HepG2 (cell line): Measurements from ENCODE around the gene CDC6. TPM values are rescaled to one million over a fixed set of nuclear protein-coding genes. Genes with fewer than 3 reads are reported as not detected.

Experiments
- AGO1 ChIP-seq: fragments of 200-400 bp; formaldehyde crosslinking; IDR thresholded peaks from 2 replicates; pipeline ENCODE4 v1.6.1; 2017; ENCODE audit warnings: mild to moderate bottlenecking, low read depth, low read length, moderate library complexity; ENCODE audit not compliant: poor library complexity, severe bottlenecking
- ATF7-NPFF ChIP-seq: sonication (generic); formaldehyde crosslinking; IDR thresholded peaks from 2 replicates; pipeline ENCODE4 v1.8.1; 2023; ENCODE audit warnings: mild to moderate bottlenecking, low read depth, missing genetic modification reagents, moderate library complexity
- MED13 ChIP-seq: sonication (generic); formaldehyde crosslinking; IDR thresholded peaks from 2 replicates; pipeline ENCODE4 v1.5.0; 2020; ENCODE audit warnings: missing genetic modification reagents
- NFIC ChIP-seq: IDR thresholded peaks from 2 replicates; pipeline ENCODE4 v1.6.1; 2012; ENCODE audit warnings: mild to moderate bottlenecking, low read length, inconsistent platforms
- SOX13 ChIP-seq, 3 experiments: fragments of 450-650 bp in 1 of 3; sonication (generic) in 1 of 3; formaldehyde crosslinking in 1 of 3; IDR thresholded peaks in 2 of 3; conservative IDR thresholded peaks in 1 of 3; 2 replicates each; pipeline versions ENCODE4 v1.5.0 to v1.6.1; 2016 to 2020; ENCODE audit warnings: antibody characterized with exemption in 1 of 3, mild to moderate bottlenecking in 1 of 3, missing compliant biosample characterization in 1 of 3, missing genetic modification reagents in 1 of 3, moderate library complexity in 1 of 3
- TBX3 ChIP-seq: fragments of 450-650 bp; IDR thresholded peaks from 2 replicates; pipeline ENCODE4 v1.6.1; 2017; ENCODE audit warnings: antibody characterized with exemption, mild to moderate bottlenecking, inconsistent platforms, borderline replicate concordance
- TRIM24 ChIP-seq: sonication (generic); formaldehyde crosslinking; IDR thresholded peaks from 2 replicates; pipeline ENCODE4 v1.8.0; 2022; ENCODE audit warnings: mild to moderate bottlenecking, missing genetic modification reagents
- ZNF382 ChIP-seq: sonication (generic); formaldehyde crosslinking; IDR thresholded peaks from 2 replicates; pipeline ENCODE4 v1.5.0; 2020; ENCODE audit warnings: missing genetic modification reagents, mild to moderate bottlenecking, borderline replicate concordance
- ZNF446 ChIP-seq: sonication (generic); formaldehyde crosslinking; IDR thresholded peaks from 2 replicates; pipeline ENCODE4 v1.5.0; 2020; ENCODE audit warnings: mild to moderate bottlenecking, missing genetic modification reagents
- ZNF605 ChIP-seq: sonication (generic); formaldehyde crosslinking; IDR thresholded peaks from 2 replicates; pipeline ENCODE4 v1.8.0; 2022; ENCODE audit warnings: mild to moderate bottlenecking, missing genetic modification reagents
- ZNF772 ChIP-seq: sonication (generic); formaldehyde crosslinking; IDR thresholded peaks from 2 replicates; pipeline ENCODE4 v1.5.0; 2020; ENCODE audit warnings: mild to moderate bottlenecking, missing genetic modification reagents
- ZNF883 ChIP-seq: sonication (generic); formaldehyde crosslinking; IDR thresholded peaks from 2 replicates; pipeline ENCODE4 v1.5.1; 2020; ENCODE audit warnings: mild to moderate bottlenecking, missing genetic modification reagents; ENCODE audit errors: not compliant biosample characterization
- polyA plus RNA-seq, 8 experiments: library from polyadenylated mRNA; depleted of rRNA in 3 of 8; stranded (reverse) in 7 of 8; unstranded in 1 of 8; fragments of >200 nt; fragmentation: Illumina TruSeq in 4 of 8; extraction: Trizol in 4 of 8; gene quantifications; 2 replicates each; pipeline versions ENCODE4 v1.2.1 to v1.2.3, GENCODE V29; 2011 to 2016; ENCODE audit warnings: low read depth in 4 of 8, missing spikeins in 1 of 8, mixed read lengths in 1 of 8; ENCODE audit not compliant: insufficient read depth in 1 of 8
- total RNA-seq, 5 experiments: library from RNA; depleted of rRNA; stranded (reverse); fragments of >200 nt; fragmentation: Illumina TruSeq; extraction: Trizol; gene quantifications; 2 replicates each; pipeline ENCODE4 v1.2.3, GENCODE V29; 2016; ENCODE audit warnings: low read depth in 1 of 5
- TF ChIP-seq, protein P1 (sequence below): sonication (generic); formaldehyde crosslinking; IDR thresholded peaks from 2 replicates; pipeline ENCODE4 v1.8.0; 2022; ENCODE audit warnings: low read depth, missing genetic modification reagents
- TF ChIP-seq, protein P2 (sequence below): sonication (generic); formaldehyde crosslinking; IDR thresholded peaks from 2 replicates; pipeline ENCODE4 v1.4.0; 2020; ENCODE audit warnings: missing genetic modification reagents, low read depth, mild to moderate bottlenecking, borderline replicate concordance
- TF ChIP-seq, protein P3 (sequence below): IDR thresholded peaks from 2 replicates; pipeline ENCODE4 v1.6.1; 2016; ENCODE audit warnings: mild to moderate bottlenecking
- TF ChIP-seq, protein P4 (sequence below): sonication (generic); formaldehyde crosslinking; IDR thresholded peaks from 2 replicates; pipeline ENCODE4 v1.5.0; 2020; ENCODE audit warnings: missing genetic modification reagents

CDC6 gene
- total and polyA plus RNA-seq, 2 of the 13 experiments (the other 11 are each of a cell fraction or from before 2014, with no cell fraction given) = 17.4 to 114 TPM

DNA sequence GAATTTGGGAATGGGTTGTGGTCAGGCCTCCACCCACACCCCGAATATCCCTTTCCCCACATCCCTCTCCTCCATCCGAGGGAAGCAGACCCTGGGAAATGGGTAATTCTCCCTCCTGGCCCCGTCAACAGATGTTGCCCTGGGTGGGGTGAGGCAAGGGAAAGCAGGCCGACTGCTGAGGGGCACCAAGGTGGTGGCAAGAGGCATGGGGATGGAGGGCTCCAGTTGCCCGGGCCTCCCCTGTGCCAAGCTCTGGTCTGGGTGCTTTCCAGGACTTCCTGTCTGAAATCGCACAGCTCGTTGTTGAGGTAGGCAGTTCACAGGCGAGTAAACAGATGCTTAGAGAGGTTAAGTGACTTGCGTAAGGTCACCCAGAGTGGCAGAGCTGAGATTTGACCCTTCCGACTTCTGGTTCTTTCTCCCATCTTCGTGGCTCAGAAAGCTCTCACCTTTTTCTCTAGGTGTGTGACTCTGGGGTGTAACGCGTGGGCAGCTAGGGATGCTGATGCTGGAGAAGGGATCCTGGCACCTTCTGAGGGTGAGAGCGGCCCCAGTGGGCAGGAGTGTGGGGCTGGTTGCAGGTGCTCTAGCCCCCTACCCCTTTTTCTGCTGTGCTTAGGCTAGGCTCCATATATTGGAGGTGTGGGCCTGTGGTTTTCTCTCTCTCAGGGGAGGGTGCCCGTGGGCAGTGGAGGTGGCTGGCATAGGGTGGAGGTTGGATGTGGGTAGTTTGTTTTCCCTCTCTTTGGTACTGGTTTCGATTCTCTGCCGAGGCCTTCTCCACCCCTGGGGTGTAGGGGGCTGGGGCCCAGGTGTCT lies 38.5 kb downstream of the CDC6 start (continued):
- TF ChIP-seq, protein P1, sequence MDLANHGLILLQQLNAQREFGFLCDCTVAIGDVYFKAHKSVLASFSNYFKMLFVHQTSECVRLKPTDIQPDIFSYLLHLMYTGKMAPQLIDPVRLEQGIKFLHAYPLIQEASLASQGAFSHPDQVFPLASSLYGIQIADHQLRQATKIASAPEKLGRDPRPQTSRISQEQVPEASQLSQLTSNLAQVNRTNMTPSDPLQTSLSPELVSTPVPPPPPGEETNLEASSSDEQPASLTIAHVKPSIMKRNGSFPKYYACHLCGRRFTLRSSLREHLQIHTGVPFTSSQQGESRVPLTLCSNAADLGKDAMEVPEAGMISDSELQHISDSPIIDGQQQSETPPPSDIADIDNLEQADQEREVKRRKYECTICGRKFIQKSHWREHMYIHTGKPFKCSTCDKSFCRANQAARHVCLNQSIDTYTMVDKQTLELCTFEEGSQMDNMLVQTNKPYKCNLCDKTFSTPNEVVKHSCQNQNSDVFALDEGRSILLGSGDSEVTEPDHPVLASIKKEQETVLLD (CRISPR knock-in tag) = no peak
- TF ChIP-seq ZNF446 = no peak
- no peak for TF ChIP-seq ZNF883 (CRISPR knock-in tag)
- TF ChIP-seq, protein P2, sequence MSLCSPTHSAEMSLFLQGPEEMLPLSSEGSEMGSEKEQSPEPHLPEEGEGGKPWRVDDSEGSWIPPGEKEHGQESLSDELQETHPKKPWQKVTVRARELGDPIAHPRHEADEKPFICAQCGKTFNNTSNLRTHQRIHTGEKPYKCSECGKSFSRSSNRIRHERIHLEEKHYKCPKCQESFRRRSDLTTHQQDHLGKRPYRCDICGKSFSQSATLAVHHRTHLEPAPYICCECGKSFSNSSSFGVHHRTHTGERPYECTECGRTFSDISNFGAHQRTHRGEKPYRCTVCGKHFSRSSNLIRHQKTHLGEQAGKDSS (CRISPR knock-in tag) = no peak
- TF ChIP-seq AGO1 = no peak
- no peak for TF ChIP-seq ZNF382
- no peak for TF ChIP-seq MED13 (CRISPR knock-in tag)
- TF ChIP-seq ZNF772 (CRISPR knock-in tag) = no peak
- no peak for TF ChIP-seq ATF7-NPFF (CRISPR knock-in tag)
- TF ChIP-seq, protein P3, sequence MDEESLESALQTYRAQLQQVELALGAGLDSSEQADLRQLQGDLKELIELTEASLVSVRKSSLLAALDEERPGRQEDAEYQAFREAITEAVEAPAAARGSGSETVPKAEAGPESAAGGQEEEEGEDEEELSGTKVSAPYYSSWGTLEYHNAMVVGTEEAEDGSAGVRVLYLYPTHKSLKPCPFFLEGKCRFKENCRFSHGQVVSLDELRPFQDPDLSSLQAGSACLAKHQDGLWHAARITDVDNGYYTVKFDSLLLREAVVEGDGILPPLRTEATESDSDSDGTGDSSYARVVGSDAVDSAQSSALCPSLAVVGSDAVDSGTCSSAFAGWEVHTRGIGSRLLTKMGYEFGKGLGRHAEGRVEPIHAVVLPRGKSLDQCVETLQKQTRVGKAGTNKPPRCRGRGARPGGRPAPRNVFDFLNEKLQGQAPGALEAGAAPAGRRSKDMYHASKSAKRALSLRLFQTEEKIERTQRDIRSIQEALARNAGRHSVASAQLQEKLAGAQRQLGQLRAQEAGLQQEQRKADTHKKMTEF (CRISPR knock-in tag) = no peak
- no peak for TF ChIP-seq ZNF605
- TF ChIP-seq TBX3 = no peak; the same call in 1 of the 2 replicates
- TF ChIP-seq, protein P4, sequence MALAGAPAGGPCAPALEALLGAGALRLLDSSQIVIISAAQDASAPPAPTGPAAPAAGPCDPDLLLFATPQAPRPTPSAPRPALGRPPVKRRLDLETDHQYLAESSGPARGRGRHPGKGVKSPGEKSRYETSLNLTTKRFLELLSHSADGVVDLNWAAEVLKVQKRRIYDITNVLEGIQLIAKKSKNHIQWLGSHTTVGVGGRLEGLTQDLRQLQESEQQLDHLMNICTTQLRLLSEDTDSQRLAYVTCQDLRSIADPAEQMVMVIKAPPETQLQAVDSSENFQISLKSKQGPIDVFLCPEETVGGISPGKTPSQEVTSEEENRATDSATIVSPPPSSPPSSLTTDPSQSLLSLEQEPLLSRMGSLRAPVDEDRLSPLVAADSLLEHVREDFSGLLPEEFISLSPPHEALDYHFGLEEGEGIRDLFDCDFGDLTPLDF (CRISPR knock-in tag) = no peak
- TF ChIP-seq TRIM24 (CRISPR knock-in tag) = no peak
- no peak for TF ChIP-seq NFIC
- no peak for TF ChIP-seq SOX13 (IDR thresholded peaks at IDR 0.05)
- peak in 1 of 2 experiments; percentile 21; a peak in 1 of 4 replicates for TF ChIP-seq SOX13 (CRISPR knock-in tag; conservative IDR thresholded peaks at IDR 0.05 in 1 of 2, IDR thresholded peaks at IDR 0.05 in 1 of 2)
